IMR-90 (cell line): ENCODE data around the gene ANKRD6.

Experiments used
- BHLHE40 ChIP-seq: fragments of 150-350 bp; IDR thresholded peaks from 2 replicates; pipeline ENCODE4 v1.6.1; 2016; ENCODE audit warnings: mild to moderate bottlenecking, low read depth, low read length
- CEBPB ChIP-seq: IDR thresholded peaks from 2 replicates; pipeline ENCODE4 v1.6.1; 2012; ENCODE audit warnings: low read depth, low read length, improper control_type of control experiment
- CTCF ChIP-seq: conservative IDR thresholded peaks from 2 replicates; pipeline ENCODE4 v1.5.1; 2012; ENCODE audit warnings: mild to moderate bottlenecking, low read depth, low read length, improper control_type of control experiment
- ELK1 ChIP-seq: fragments of 150-350 bp; IDR thresholded peaks from 2 replicates; pipeline ENCODE4 v1.6.1; 2016; ENCODE audit warnings: low read depth, mild to moderate bottlenecking, low read length, moderate library complexity, borderline replicate concordance
- MAZ ChIP-seq: IDR thresholded peaks from 2 replicates; pipeline ENCODE4 v1.6.1; 2012; ENCODE audit warnings: low read depth, mild to moderate bottlenecking, low read length, improper control_type of control experiment, moderate library complexity, borderline replicate concordance
- MXI1 ChIP-seq: IDR thresholded peaks from 2 replicates; pipeline ENCODE4 v1.6.1; 2012; ENCODE audit warnings: low read depth, mild to moderate bottlenecking, low read length, moderate library complexity, borderline replicate concordance
- POLR2A ChIP-seq: IDR thresholded peaks from 2 replicates; pipeline ENCODE4 v1.6.1; 2012; ENCODE audit warnings: mild to moderate bottlenecking, low read depth, low read length
- USF2 ChIP-seq: fragments of 150-350 bp; IDR thresholded peaks from 2 replicates; pipeline ENCODE4 v1.6.1; 2017; ENCODE audit warnings: mild to moderate bottlenecking, antibody characterized with exemption, low read length, low read depth

- TF ChIP-seq POLR2A: no peak
- TF ChIP-seq CTCF: no peak
- TF ChIP-seq ELK1: no peak
- TF ChIP-seq MXI1: no peak
- TF ChIP-seq MAZ: no peak
- TF ChIP-seq USF2: no peak
- TF ChIP-seq BHLHE40: no peak
- TF ChIP-seq CEBPB: no peak
Observed at GRCh38 chr6:89443658-89444057, 10.7 kb downstream of the ANKRD6 start.
